Measurements from ENCODE around the gene FAM149A.

Gene FAM149A

GRCh38 chr4:186158966-186159365 is 54.5 kb downstream of the FAM149A start:
- no peak for DNase-seq (ENCODE audit: low spot score)

- DNase-seq (ENCODE audit: low spot score): no peak
Observed at GRCh38 chr4:186159613-186160012, 55.1 kb downstream of the FAM149A start.

- no peak for DNase-seq (ENCODE audit: low spot score)
Observed at GRCh38 chr4:186161138-186161537, 56.6 kb downstream of the FAM149A start.

DNA sequence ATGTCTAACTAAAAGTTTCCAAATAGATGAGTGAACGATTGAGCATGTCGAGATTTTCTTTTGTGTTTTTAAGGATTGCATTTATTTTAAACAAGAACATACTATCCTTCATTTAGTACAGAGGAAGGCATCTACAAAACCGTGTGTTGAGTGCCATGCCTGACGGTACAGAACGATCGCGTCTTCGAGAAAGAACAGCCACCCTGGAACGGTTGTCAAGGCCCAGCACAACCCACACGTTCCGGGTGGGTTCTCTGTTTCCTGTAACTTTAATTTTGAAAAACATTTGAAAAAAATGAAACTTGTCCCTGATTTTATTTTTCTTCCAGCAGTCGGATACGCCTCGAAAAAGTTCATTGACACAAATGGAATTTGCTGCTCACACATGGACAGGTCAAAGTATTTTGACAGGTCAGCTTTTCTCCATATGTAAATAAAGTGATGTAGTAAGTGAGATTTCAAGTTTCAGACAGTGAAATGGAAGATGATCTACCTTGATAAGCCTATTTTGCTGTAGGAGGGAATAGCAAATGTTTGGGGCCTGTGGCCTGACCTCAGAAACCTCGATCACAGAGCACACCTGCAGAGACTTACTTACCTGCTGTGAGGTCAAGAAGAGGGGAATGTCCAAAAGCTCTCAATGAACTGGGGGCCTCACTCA is 62.5 kb downstream of the FAM149A start:
- DNase-seq (ENCODE audit: low spot score): no peak

DNA sequence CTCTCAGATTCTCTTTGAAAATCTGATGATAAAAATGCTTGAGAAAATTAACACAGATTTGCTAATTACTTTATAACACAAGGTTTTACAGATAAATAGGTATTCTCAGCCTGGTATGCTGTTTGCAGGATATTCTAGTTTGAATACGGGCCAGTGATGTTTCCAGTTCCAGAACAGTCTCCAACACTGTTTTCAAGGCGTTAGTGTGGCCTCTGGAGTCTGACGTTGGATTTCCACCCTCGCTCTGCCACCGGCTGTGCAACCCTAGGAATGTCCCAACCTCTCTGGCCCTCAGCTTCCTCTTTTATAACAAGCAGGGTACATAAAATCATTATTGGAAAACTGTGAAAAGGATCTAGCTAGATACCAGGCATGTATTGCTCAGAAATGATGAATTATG is 63.1 kb downstream of the FAM149A start:
- no peak for DNase-seq (ENCODE audit: low spot score)

GRCh38 chr4:186168750-186169149 is 64.2 kb downstream of the FAM149A start:
- DNase-seq (ENCODE audit: low spot score): no peak

DNA sequence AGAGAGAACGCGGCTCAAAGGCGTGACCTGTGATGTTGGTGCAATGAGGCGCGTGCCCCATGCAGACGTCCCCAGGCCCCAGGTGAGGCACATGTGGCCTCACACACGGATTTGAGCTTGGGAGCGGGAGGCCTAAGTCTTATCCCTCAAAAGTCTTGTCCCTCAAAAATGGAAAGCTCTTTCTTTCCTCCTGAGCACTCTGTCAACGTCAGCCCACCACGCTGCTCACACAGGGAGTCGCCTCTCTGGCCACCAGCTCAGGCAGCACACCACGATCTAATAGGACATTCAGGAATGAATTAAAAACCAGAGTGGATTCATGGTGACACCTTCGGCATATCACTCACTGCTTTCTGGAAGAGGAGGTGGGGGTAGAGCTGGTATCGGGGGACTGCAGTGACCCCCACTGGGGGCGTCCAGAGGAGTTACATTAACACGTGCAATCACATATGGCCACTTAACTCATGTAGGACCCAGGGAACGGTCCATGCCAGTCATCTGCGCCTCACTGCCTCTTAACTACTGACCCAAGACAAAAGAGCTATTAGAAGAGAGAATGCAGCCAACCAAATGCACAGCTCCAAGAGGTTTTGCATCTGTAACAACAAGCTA is 64.9 kb downstream of the FAM149A start:
- no peak for DNase-seq (ENCODE audit: low spot score)

DNA sequence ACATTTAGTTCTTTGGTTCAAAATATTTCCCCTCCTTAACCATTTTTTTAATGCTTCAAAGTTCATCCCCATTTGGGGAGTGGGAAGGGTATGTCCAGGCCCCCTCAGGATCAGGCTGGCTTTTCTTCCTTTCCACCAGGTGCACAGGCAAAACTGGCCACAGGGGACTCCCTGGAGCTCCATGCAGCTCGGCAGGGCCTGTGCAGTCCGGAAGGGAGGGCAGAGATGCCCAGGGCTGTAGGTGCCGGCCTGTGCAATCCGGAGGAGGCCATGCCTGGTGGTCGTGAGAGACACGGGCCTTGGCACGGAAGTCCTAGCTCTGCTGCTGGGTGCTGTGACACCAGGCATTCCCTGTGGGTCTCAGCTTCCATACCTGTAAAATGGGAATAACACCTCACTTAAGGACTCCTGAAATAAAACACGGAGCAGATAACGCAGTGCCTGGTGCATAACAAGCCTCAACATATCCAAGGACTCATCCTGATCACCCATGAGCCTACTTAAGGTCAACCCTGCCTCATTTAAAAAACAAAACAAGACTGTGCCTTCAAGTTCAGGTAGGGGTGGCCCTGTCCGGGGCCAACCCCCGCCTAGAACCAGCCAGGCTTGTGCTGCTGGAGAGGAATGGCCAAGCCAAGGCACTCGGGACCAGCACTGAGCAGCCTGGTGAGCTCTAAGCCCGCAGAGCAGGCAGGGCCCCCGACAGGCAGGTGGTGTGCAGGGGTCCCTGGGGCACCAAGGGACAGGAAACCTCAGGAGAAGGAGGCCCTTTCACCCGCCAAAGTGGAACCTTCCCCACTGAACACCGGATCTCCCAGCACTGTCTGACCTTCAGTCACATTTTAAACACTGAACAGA is 65.7 kb downstream of the FAM149A start:
- no peak for DNase-seq (ENCODE audit: low spot score)

- DNase-seq (ENCODE audit: low spot score): no peak
Observed at GRCh38 chr4:186170966-186171365, 66.5 kb downstream of the FAM149A start.

DNA sequence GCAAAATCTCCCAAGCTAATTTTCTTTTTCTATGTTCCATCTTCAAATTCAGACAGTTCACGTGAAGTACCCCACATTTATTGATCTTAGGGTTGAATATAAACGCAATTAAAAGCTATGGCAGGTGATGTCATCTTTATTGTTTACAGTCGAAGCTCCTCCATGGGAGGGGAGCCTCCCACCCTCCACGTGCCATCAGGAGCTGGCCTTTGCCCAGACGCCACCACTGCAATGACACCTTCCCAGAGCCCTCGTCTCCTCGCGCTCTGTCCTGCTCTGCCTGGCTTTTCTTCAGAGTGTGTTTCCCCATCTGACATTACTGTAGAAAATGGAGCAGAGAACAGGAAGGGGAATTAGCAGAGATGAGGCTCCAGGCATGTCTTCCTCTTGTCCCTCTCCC is 68.0 kb downstream of the FAM149A start:
- DNase-seq (ENCODE audit: low spot score): no peak

- no peak for DNase-seq (ENCODE audit: low spot score)
Observed at GRCh38 chr4:186188107-186188506, 83.6 kb downstream of the FAM149A start.

- DNase-seq (ENCODE audit: low spot score): no peak
Observed at GRCh38 chr4:186189656-186190055, 85.2 kb downstream of the FAM149A start.

DNA sequence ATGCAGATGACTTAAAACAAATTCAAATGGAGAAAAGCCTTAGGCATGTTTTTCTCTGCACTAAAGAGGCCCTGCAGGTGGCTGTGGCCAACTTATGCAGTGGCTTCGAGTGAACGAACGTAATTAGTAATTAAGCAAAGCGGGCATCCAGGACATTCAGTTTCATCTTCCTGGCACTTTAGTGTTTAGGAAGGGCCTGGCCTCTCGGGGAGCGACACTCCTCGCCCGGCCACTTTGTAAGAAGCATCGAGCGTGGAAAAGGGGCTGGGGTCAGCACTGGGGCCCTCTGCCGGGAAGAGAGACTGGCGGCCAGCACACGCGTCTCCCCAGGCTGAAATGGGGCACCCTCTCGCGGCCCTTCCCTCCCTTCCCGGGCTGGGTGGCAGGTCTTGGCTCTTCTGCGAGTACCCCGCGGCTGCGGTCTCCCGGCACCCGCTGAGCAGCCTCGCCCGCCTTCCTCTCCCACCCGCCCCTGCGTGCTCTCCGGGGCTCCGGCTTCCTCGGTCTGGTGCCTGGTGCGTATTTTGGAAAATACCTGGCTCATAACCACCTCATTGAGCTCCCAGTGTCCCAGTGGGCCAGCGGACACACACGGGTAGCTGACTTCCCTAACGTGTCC is 86.2 kb downstream of the FAM149A start:
- peak; percentile 12 for DNase-seq (ENCODE audit: low spot score)

GRCh38 chr4:186191200-186192065 is 86.9 kb downstream of the FAM149A start, which contains the start of gene CYP4V2:
TSS of gene CYP4V2 (plus strand) at chr4:186191567. CDS start at chr4:186191824, 257 bp downstream.
- peak; percentile 34 for DNase-seq (ENCODE audit: low spot score)

- DNase-seq (ENCODE audit: low spot score): peak; percentile 12
Observed at GRCh38 chr4:186192066-186192612, 87.6 kb downstream of the FAM149A start.

- DNase-seq (ENCODE audit: low spot score): no peak
Observed at GRCh38 chr4:186193851-186194250, 89.3 kb downstream of the FAM149A start.

DNA sequence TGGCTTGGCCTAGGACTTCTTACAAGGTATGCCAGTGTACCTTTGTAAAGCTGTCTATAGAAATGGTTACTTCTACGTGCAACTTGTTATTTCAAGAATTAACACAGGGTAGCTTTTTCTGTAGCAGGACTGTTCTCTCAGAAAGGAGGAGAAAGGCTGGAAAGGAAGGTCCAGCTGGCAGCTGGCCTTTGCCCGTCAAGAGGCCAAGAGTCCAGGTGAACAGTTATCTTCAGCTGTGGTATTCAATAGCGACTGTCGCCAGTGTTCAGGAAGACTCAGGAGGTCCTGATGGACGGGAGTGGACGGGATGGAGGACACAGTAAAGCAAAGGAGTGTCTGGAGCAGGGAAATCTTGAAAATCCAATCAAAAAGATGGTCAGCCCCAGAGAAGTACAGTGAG is 91.6 kb downstream of the FAM149A start:
- DNase-seq (ENCODE audit: low spot score): no peak

DNA sequence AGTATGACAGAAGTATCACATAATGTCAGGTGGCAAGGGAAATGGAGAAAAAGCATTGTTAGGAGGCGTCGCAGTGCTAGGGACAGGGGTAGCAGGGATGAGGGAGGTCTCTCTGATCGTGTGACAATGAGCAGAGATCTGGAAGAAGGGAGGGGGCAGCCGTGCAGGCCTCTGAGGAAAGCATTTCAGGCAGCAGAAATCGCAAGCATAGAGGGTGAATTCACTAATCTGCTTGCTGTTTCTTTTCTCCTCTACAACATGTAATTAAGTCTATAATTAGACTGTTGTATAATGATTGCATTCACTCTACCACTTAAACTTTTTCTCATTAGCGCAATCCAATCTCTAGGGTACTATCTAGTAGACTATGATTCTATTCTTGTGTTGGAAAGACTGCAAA is 96.0 kb downstream of the FAM149A start:
- no peak for DNase-seq (ENCODE audit: low spot score)

DNA sequence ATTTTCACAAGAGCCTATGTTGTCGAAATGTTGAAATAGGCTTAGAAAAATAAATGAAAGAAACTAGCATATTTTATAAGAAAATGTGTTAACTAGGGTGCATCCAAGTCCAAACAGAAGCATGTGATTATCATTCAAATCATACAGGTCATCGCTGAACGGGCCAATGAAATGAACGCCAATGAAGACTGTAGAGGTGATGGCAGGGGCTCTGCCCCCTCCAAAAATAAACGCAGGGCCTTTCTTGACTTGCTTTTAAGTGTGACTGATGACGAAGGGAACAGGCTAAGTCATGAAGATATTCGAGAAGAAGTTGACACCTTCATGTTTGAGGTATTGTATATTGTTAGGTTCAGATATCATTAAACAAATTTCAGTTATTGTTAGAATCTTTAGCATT is 96.5 kb downstream of the FAM149A start:
- DNase-seq (ENCODE audit: low spot score): no peak

DNA sequence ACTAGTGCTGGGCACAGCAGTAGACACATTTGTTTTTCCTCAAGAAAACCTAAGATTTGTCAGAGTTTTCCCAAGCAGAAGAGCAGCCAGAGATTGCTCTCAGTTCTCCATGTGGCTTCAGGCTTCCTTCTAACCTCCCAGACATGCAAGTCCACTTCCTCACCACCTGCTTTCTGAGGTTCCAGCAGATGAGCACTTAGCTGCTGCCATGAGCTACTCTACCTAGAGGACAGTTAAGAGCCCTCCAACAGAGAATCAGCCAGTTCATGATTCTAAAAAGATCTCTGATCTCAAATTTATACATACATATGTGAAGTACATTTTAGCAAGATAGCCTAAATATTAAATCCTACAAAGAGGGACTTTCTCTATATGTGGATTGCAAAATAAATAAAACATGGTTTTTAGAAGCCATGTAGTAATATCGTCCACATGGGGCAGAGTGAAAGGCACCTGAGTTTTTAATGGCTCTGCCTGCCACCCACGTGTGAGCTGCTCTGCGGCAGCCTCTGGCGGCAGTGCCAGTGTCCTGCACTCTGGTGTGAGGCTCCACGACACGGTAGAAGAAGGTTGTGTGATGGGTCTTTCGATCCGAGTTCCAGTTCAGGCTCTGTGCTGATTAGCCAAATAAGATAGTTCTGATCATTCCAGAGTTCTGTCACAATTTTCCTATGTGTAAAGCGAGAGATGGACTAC is 97.2 kb downstream of the FAM149A start:
- DNase-seq (ENCODE audit: low spot score): peak; percentile 23

Measured in HuH-7 (cell line).